Measurements from ENCODE around the gene RENBP.

The RENBP gene

GRCh38 chrX:153931748-153932147, 12.7 kb downstream of the RENBP start:
- DNase-seq, result no peak

GRCh38 chrX:153931151-153931550, 13.3 kb downstream of the RENBP start:
- DNase-seq, result no peak

GRCh38 chrX:153930011-153930910, 14.2 kb downstream of the RENBP start:
- no peak for DNase-seq

- no peak for DNase-seq
Observed at GRCh38 chrX:153929576-153929975, 14.9 kb downstream of the RENBP start.

- no peak for DNase-seq
Observed at GRCh38 chrX:153928846-153929245, 15.6 kb downstream of the RENBP start.

- peak; percentile 97 for DNase-seq
Observed at GRCh38 chrX:153927922-153928760, 16.3 kb downstream of the RENBP start.

GRCh38 chrX:153927672-153927921, 16.8 kb downstream of the RENBP start:
- DNase-seq, result no peak

- peak; percentile 44 for DNase-seq
Observed at GRCh38 chrX:153926858-153927671, 17.4 kb downstream of the RENBP start.

GRCh38 chrX:153926552-153926857, 17.9 kb downstream of the RENBP start:
- no peak for DNase-seq

GRCh38 chrX:153925739-153926551, 18.5 kb downstream of the RENBP start, which contains the start of gene ARHGAP4:
Gene ARHGAP4, minus strand, starts transcription at chrX:153926264. Its CDS starts 62 bp downstream, at chrX:153926202.
- no peak for DNase-seq

- no peak for DNase-seq
Observed at GRCh38 chrX:153925387-153925738, 19.1 kb downstream of the RENBP start.

- peak; percentile 52 for DNase-seq
Observed at GRCh38 chrX:153924149-153924861, 20.1 kb downstream of the RENBP start.

- peak; percentile 25 for DNase-seq
Observed at GRCh38 chrX:153922932-153923857, 21.2 kb downstream of the RENBP start.

GRCh38 chrX:153921511-153922446, 22.7 kb downstream of the RENBP start:
- DNase-seq, result no peak

GRCh38 chrX:153921070-153921469, 23.4 kb downstream of the RENBP start:
- no peak for DNase-seq

- no peak for DNase-seq
Observed at GRCh38 chrX:153920546-153920945, 23.9 kb downstream of the RENBP start.

- DNase-seq, result no peak
Observed at GRCh38 chrX:153919281-153919680, 25.2 kb downstream of the RENBP start.

- DNase-seq, result no peak
Observed at GRCh38 chrX:153917869-153918268, 26.6 kb downstream of the RENBP start.

GRCh38 chrX:153913701-153914100, 30.7 kb downstream of the RENBP start:
- DNase-seq, result no peak

Measured in fibroblast of skin of back (primary cell).